K562 (cell line): ENCODE data around the gene ERVFRD-1. TPM values are rescaled to one million over a fixed set of nuclear protein-coding genes. Genes with fewer than 3 reads are reported as not detected.

Experiments
- ASH1L ChIP-seq: fragments of 450-650 bp; IDR thresholded peaks from 2 replicates; pipeline ENCODE4 v1.6.1; 2018; ENCODE audit warnings: borderline replicate concordance, mild to moderate bottlenecking, low read depth; ENCODE audit not compliant: partially characterized antibody
- BCLAF1 ChIP-seq, 2 experiments: fragments of 450-650 bp in 1 of 2; IDR thresholded peaks; 2 replicates each; pipeline ENCODE4 v1.6.1; 2011 to 2017; ENCODE audit warnings: low read depth in 2 of 2, antibody characterized with exemption in 1 of 2, borderline replicate concordance in 1 of 2, low read length in 1 of 2, mild to moderate bottlenecking in 1 of 2, mixed read lengths in 1 of 2; ENCODE audit not compliant: control insufficient read depth in 1 of 2
- BRCA1 ChIP-seq, 2 experiments: fragments of 450-650 bp in 1 of 2; sonication (generic) in 1 of 2; formaldehyde crosslinking in 1 of 2; IDR thresholded peaks; 2 replicates each; pipeline versions ENCODE4 v1.5.0 to v1.6.1; 2017 to 2020; ENCODE audit warnings: mild to moderate bottlenecking in 1 of 2, missing genetic modification reagents in 1 of 2
- CREM ChIP-seq: IDR thresholded peaks from 2 replicates; pipeline ENCODE4 v1.6.1; 2014; ENCODE audit warnings: antibody characterized with exemption, low read depth
- HOMEZ ChIP-seq: fragments of 250-450 bp; sonication (Bioruptor Pico); IDR thresholded peaks from 2 replicates; pipeline ENCODE4 v1.4.0; 2020; ENCODE audit warnings: mild to moderate bottlenecking, moderate library complexity
- LARP7 ChIP-seq: fragments of 450-650 bp; IDR thresholded peaks from 2 replicates; pipeline ENCODE4 v1.6.1; 2016
- MTF1 ChIP-seq: fragments of 250-450 bp; sonication (Bioruptor Pico); IDR thresholded peaks from 2 replicates; pipeline ENCODE4 v1.9.0; 2021; ENCODE audit warnings: moderate library complexity, mild to moderate bottlenecking, inconsistent platforms, borderline replicate concordance
- POLR2AphosphoS5 ChIP-seq: IDR thresholded peaks from 2 replicates; pipeline ENCODE4 v1.6.1; 2011; ENCODE audit warnings: mild to moderate bottlenecking, low read depth, low read length, moderate library complexity; ENCODE audit not compliant: control insufficient read depth, insufficient read depth
- PTTG1 ChIP-seq: fragments of 450-650 bp; IDR thresholded peaks from 2 replicates; pipeline ENCODE4 v1.6.1; 2016; ENCODE audit warnings: low read depth, mild to moderate bottlenecking, missing genetic modification characterization, missing compliant biosample characterization
- TFE3 ChIP-seq: fragments of 450-650 bp; formaldehyde crosslinking; IDR thresholded peaks from 2 replicates; pipeline ENCODE4 v1.4.0; 2020; ENCODE audit warnings: mild to moderate bottlenecking, mixed read lengths
- TSC22D4 ChIP-seq: fragments of 450-650 bp; IDR thresholded peaks from 2 replicates; pipeline ENCODE4 v1.6.1; 2016; ENCODE audit warnings: missing genetic modification characterization, missing biosample characterization, control low read depth
- ZBED1 ChIP-seq: IDR thresholded peaks from 2 replicates; pipeline ENCODE4 v1.6.1; 2014
- ZFP30 ChIP-seq: fragments of 250-450 bp; sonication (Bioruptor Pico); IDR thresholded peaks from 2 replicates; pipeline ENCODE4 v1.8.0; 2022; ENCODE audit warnings: moderate library complexity, mild to moderate bottlenecking, inconsistent platforms, borderline replicate concordance
- ZMIZ1 ChIP-seq, 2 experiments: fragments of 150-350 bp in 1 of 2; IDR thresholded peaks; 2 replicates each; pipeline ENCODE4 v1.6.1; 2012 to 2016; ENCODE audit warnings: low read depth in 2 of 2, low read length in 2 of 2, mild to moderate bottlenecking in 1 of 2, moderate library complexity in 1 of 2
- ZNF24 ChIP-seq: fragments of 450-650 bp; IDR thresholded peaks from 2 replicates; pipeline ENCODE4 v1.6.1; 2016
- ZNF584 ChIP-seq: fragments of 200-800 bp; sonication (Bioruptor generic); IDR thresholded peaks from 2 replicates; pipeline ENCODE4 v1.6.1; 2016; ENCODE audit warnings: low read depth, mild to moderate bottlenecking, missing genetic modification characterization, missing compliant biosample characterization
- polyA plus RNA-seq, 8 experiments: library from polyadenylated mRNA; depleted of rRNA in 4 of 8; stranded (reverse) in 5 of 8; unstranded in 3 of 8; fragments of >200 nt; fragmentation: Nextera tagmentation in 2 of 8; fragmentation: Illumina TruSeq in 1 of 8; extraction: Ambion mirVana in 2 of 8; extraction: Trizol in 1 of 8; gene quantifications; 2 replicates each; pipeline versions ENCODE4 v1.2.1 to v1.2.3, GENCODE V29; 2011 to 2014; ENCODE audit warnings: inconsistent platforms in 1 of 8, missing spikeins in 1 of 8
- total RNA-seq, 7 experiments: library from RNA; depleted of rRNA in 6 of 7; stranded (reverse); fragments of >200 nt in 6 of 7; fragmentation: Illumina TruSeq in 2 of 7; extraction: Trizol in 2 of 7; gene quantifications; 2 replicates each; pipeline versions ENCODE4 v1.2.1 to v1.2.3, GENCODE V29; 2011 to 2021; ENCODE audit warnings: low replicate concordance in 1 of 7

The ERVFRD-1 gene
- total and polyA plus RNA-seq, 9 of the 15 experiments (the other 6 are each of a cell fraction or from before 2014, with no cell fraction given): 0.05 to 0.14 (median 0.09) TPM; not detected in 2

GRCh38 chr6:11093626-11094410 is 17.7 kb downstream of the ERVFRD-1 start, which contains the start of gene SMIM13 (continued):
- TF ChIP-seq HOMEZ (CRISPR knock-in tag) (no peak), PTTG1 (tag) (no peak), POLR2AphosphoS5 (no peak; the same call in 1 of the 2 replicates), BRCA1 (IDR thresholded peaks at IDR 0.05) (no peak), BRCA1 (CRISPR knock-in tag; IDR thresholded peaks at IDR 0.05) (no peak), BCLAF1 (IDR thresholded peaks at IDR 0.05; ENCODE audit: borderline replicate concordance in 1 of 2, control insufficient read depth in 1 of 2, low read depth in 2 of 2, low read length in 1 of 2) (0 out of 4 replicates have a peak, but pooled peaks of 1 of the 2 experiments have one; percentile 71), LARP7 (no peak), ZNF24 (0 out of 2 replicates have a peak, but pooled peaks have one; percentile 16), MTF1 (CRISPR knock-in tag) (no peak), TFE3 (CRISPR knock-in tag) (no peak), CREM (peak; percentile 93), TSC22D4 (tag) (no peak), ZBED1 (peak; percentile 67; the same call in 1 of the 2 replicates), ZMIZ1 (IDR thresholded peaks at IDR 0.05; ENCODE audit: low read depth in 2 of 2, low read length in 2 of 2) (0 out of 4 replicates have a peak, but pooled peaks of 1 of the 2 experiments have one; percentile 26), ZFP30 (no peak), ASH1L (no peak), ZNF584 (CRISPR knock-in tag) (0 out of 2 replicates have a peak, but pooled peaks have one; percentile 80)
